HS-27A (cell line): Measurements from ENCODE around the gene RPS6KB1.
"Not testable (repeated sequence)": the region's sequence is repeated elsewhere in the genome, so short reads cannot be mapped to it uniquely, and the experiment has no call there.

Source experiments
- DNase-seq: peaks from one replicate; pipeline ENCODE4 v3.0.0-alpha.2; 2012; ENCODE audit warnings: low read depth, missing footprints

Gene RPS6KB1

DNA sequence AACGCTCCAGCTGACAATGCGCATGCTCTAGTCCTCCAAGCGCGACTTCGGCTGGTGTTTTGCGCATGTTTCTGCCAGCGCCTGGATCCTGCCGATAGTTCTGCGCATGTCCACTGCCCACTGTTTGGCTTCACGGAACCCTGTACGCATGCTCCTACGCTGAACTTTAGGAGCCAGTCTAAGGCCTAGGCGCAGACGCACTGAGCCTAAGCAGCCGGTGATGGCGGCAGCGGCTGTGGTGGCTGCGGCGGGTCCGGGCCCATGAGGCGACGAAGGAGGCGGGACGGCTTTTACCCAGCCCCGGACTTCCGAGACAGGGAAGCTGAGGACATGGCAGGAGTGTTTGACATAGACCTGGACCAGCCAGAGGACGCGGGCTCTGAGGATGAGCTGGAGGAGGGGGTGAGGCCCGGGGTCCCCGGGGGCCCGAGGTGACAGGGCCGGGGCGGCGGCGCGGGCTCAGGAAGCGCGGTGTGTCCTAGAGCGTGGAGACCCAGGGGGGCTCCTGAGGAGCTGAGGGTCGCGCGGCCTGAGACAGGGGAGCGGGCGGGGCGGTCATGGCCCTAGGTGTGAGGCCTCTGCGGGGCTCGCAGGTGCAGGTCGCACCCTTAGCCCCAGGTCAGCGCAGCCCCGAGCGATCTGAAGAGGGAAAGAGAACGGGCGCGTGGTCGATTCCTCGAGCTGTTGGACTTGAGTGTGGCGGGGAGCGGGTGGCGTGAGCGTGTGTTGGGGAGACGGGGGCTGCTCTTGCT lies at the start of gene RPS6KB1, which contains the start of gene TUBD1:
Gene RPS6KB1 (plus strand): TSS at position 198 of the 752 bp plus-strand sequence. CDS start 64 bp downstream, at position 262.
Gene TUBD1 (minus strand): TSS at position 20 of the 752 bp plus-strand sequence. CDS start 1,941 bp downstream, outside the sequence.
- peak; percentile 98 for DNase-seq

DNA sequence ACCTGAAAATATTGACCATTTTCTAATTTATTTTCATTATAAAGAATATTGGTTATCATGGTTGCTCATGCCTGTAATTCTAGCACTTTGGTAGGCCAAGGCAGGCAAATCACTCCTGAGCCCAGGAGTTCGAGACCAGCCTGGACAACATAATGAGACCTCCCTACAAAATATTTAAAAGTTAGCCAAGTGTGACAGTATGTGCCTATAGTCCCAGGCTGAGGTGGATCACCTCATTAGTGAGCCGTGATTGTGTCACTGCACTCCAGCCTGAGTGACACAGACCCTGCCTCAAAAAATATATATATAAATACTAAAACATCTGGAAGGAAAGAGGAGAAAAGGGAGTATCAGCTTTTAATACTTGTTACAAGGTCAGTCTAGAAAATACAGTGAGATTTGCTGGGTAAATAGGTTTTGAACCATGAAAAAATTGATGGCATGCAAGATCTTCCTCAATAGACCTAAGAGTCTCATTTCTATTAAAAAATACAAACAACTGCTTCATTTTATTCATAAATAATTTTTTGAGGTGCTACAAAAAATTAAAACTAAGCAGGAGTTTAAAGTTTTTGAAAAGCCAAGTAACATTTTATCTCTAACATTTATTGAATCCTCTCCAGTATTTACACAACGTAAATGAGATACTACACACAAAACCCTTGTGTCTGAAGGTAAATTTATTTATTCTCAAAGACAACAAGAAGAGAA lies 47.9 kb upstream of the RPS6KB1 start:
- DNase-seq = no peak

DNA sequence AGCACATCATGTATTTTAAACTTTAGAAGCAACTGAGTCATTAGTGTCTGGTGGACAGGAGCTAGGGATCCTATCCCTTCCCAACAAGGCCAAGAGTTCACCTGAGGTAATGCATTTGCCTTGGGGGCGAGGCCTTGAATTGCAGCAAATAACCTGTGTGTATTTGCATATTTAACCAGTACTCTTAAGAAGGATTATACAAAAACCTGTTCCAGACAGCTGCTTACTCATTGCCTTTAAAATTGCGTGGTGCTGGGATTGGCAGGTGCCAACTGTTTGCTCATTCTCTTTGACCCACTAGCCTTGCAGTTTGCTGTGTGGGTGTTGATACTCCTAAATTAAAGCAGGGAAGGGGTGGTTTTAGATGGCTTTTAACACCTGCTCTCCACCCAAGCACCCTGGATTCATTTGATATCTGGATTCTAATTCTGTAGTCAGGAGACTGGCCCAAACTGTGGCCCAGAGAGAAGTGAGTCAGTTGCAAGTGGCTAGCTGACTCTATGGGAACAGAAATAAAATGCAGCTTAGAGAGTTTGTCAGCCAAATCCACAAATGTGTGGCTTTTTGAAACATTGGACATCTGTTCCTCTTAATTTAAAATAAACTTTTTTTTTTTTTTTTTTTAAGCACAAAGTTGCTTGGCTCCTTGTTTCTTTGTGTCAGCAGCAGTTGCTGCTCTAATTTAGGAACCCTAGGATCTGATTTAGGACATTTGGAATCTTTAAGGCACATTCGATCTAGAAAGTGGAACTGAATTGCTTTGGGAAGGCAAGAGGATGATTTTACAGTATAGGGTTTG lies 47.1 kb upstream of the RPS6KB1 start:
- no peak for DNase-seq

DNA sequence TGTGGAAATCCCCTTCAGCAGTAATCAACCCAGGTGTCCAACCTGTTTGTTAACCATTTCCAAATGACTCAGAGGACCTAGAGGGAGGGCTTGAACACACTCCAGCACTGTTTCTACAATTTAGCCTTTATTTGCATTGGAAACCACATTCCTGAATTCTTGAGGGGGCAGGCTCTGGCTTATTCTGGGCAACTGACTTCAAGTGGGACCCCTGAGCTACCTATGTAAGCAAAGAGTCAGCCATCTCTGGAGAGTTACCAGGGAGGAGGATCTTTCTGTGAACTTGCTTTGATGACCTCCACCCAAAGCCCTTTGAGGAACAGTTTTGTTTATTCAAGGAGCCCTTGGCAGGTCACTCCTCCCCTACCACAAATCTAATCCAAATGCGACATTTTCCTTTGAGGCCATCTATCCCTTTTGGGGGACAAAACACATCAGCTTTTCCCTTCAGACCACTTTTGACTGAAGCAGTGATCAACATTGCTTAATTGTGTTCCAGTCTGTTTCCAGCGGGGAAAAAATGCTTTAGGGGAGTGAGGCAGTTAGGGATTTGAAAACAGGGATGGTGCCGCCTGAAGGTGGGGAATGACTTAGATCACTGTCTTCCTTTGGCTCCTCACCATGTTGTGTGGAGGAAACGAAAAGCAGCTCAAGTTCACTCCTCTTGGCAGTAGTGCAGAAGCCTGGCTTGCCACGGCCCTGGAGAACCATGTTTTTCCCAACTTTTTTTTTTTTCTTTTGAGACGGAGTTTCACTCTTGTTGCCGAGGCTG lies 46.3 kb upstream of the RPS6KB1 start:
- DNase-seq = no peak

DNA sequence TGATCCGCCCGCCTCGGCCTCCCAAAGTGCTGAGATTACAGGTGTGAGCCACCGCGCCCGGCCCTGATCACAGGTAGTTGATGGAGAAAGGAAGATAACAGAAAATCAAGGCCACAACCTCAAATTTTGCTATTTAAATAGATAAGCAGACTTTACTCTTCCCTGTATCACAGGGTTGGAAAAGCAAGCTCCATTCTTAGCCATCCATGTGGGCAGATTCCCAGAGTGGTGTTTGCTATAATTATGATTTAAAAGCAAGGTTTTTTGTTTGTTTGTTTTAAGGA lies 44.6 kb upstream of the RPS6KB1 start:
- no peak for DNase-seq

GRCh38 chr17:59848778-59849177 lies 44.1 kb upstream of the RPS6KB1 start:
- no peak for DNase-seq

- DNase-seq = not testable (repeated sequence)
Measured at GRCh38 chr17:59850311-59850710, 42.6 kb upstream of the RPS6KB1 start.

DNA sequence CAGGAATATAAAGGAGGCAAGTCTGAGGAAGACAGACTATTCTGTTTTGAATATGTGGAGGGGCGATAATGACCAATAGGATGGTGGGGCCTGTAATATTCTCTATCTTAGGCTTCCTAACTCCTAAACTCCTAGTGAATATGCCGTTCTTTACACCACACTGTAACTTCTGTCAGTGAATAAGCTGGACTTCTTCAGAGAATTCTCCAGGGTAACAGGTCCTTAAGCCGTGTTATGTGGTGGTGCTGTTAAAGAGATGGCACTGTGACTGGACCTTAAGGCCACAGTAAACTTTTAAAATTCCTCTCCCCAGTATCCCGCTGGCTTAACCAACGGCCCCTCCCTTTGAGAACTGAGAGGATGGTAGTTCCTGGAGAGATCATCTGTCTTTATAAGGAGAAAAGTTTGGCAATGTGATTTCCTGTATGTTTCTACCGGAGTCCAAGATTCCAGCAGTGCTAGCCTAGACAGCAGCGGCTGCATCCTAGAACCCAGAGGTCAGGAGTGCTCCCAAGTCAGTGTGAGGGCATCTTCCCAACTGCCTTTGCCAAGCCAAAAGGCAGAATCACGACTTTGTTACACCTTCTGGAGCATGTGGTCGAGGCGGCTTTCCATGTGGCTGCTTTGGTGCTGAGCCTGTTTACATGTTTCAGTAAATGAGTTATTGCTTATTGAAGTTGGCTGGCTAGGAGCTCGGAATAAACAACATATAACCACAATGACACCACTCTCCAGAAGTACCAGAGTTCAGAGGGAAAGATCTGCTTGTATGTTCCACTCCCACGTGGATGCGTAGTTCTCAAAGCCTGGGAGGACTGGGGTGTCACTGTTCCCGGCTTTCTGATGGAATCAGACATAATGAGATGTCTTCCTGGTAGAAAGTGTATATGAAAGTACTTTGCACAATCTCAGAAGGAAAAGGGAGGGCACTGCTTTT lies 41.2 kb upstream of the RPS6KB1 start:
- no peak for DNase-seq

DNA sequence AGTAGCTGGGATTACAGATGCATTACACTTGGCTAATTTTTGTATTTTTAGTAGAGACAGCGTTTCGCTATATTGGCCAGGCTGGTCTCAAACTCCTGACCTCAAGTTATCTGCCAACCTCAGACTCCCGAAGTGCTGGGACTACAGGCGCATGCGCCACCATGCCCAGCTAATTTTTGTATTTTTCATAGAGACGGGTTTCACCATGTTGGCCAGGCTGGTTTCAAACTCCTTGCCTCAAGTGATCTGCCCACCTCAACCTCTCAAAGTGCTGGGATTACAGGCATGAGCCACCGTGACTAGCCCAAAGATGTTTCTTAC lies 40.1 kb upstream of the RPS6KB1 start:
- not testable (repeated sequence) for DNase-seq

GRCh38 chr17:59853168-59853918 lies 39.6 kb upstream of the RPS6KB1 start:
- DNase-seq = no peak

- DNase-seq = not testable (repeated sequence)
Measured at GRCh38 chr17:59853919-59854729, 38.8 kb upstream of the RPS6KB1 start.

DNA sequence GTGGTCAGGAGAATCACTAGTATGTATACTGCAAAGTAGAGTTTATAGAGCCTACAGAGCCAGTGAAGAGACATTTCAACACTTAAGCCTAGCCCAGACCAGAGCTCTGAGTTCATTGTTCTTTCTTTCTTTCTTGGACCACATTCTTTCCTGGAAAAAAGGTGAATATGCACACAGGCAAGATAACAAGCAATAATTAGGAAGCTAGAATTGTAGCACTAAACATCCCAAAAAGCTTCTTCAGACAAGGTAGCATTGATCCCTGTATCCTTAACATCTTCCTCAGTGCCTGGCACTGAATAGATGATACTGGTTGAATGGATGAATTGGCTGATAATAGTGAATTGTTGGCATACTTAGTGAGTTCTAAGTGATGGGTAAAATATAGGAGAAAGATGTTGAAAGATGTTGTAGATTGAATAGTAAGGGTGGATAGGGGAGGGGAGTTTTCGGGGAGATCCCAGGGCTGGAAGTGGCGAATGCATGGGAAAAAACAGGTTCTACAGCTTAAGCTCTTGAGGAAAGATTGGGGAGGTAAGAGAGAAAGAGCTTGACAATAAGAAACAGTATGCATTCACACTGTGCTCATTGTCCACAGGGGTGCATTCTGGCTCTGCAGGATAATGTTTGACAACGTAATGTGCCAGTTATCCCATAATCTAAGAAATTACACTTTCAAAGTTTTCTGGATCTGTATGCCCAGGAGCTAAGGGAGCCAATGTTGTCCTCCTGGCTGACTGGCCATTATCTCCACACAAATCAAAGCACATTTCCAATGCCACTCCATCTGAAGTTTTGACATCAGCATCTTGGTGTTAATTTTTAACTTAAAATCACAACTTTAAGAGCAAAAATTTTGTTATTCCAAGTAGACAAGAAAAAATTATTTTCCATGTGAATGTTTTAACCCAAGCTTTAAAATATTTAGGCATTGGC lies 35.8 kb upstream of the RPS6KB1 start:
- no peak for DNase-seq

DNA sequence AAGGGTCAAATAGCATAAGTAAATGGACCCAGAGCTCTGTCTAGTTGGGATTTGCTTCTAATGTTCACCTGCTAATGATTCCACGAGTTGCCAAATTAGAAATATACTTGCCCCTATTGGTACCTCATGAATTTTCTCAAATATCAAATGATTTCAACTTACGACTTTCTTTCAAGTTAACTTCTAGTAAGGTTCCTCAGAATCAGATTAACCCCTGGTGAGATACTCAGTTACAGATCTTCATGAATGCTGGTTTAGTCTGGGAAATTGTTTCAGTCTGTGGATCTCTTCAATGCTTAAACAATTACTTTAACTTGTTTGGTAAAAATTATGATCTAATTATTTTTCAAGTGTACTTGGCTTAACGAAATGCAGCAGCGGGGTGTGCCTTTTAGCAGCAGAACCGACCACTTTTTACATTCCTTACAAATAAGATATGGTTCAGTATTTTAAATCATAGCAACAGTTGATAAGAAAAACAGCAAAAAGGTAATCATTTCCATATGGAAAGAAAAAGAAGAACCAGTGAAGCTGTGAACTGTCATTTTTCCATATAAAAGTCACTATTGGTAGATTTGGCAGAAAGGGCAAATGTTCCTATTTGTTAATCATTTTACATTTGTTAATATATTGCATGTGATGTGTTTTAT lies 34.6 kb upstream of the RPS6KB1 start:
- DNase-seq = no peak

- no peak for DNase-seq
Measured at GRCh38 chr17:59858932-59859331, 34.0 kb upstream of the RPS6KB1 start.

DNA sequence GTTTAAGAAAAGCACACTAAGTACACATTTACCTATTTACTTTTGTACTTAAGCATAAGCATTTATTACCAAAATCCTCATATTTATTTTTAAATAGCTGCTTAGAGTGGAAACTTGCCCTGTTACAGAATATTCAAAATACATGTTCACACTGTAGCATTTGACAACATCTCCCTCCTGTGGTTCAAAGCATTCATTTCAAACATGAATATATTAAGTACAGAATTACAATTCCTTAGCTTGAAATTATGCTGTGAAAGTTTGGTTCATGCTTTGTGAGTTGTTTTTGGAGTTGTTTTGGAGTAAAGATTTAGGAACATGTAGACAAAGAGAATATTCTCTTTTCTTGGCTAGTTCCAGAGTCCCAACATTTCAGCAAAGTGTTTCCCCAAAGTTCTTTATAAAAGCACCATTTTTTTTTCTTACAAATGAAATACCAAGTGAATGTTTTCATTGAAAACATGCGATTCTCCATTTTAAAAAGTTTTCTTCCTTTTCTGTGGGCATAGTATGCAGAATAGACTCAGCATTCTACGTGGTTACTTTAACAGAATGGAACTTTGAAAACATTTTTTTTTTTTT lies 33.4 kb upstream of the RPS6KB1 start:
- DNase-seq = peak; percentile 33

DNA sequence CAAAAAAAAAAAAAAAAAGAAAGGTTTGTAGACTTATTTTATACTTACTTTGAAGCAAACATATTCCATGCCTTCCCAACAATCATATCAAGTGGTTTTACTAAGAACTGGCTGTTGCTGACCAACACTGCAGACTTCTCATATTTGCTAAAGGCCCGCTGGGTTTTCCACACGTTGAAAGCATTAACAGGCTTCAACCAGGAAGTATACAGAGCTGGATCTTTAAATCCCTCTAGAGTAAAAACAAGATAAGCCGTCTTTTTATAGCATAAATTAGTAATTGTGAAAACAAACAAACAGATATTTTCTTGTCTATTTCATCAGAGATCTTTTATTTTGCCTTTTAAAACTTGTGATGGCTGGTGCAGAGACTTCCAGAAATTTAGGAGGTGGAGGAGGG lies 29.3 kb upstream of the RPS6KB1 start:
- no peak for DNase-seq

DNA sequence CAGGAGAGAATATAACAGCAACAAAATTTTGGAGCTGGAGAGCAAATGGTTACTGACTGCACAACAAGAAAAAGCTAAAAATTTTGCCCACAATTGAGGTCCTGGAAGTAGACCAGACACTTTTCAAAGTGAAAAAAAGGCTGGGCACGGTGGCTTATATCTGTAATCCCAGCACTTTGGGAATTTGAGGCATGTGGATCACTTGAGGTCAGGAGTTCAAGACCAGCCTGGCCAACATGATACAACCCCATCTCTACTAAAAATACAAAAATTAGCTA lies 23.0 kb upstream of the RPS6KB1 start:
- no peak for DNase-seq

GRCh38 chr17:59870482-59870881 lies 22.4 kb upstream of the RPS6KB1 start:
- no peak for DNase-seq
